CD14-positive monocyte (primary cell): ENCODE data around the gene MRPS6. TPM values are rescaled to one million over a fixed set of nuclear protein-coding genes. Genes with fewer than 3 reads are reported as not detected.
A peak's percentile ranks its signal among the peaks of the same experiment; 100 is the strongest.

Source experiments
- DNase-seq, 3 donors: peaks; one replicate each; pipeline ENCODE4 v3.0.0-alpha.2; 2011 to 2022
- H2AFZ ChIP-seq: 2 replicates; pipeline ENCODE4 v1.6.0; 2012; ENCODE audit warnings: mild to moderate bottlenecking, low read depth, low read length, inconsistent platforms; ENCODE audit not compliant: insufficient read depth, poor library complexity, severe bottlenecking
- H3K27ac ChIP-seq, 2 donors: 1 replicate in 1 of 2; 2 replicates in 1 of 2; pipeline ENCODE4 v1.5.1; 2012 to 2013; ENCODE audit warnings: low read length in 2 of 2, control low read depth in 1 of 2, inconsistent platforms in 1 of 2, low read depth in 1 of 2, mild to moderate bottlenecking in 1 of 2
- H3K27me3 ChIP-seq, 2 donors: one replicate each; pipeline versions ENCODE4 v1.6.0 to v1.6.1; 2011 to 2013; ENCODE audit warnings: low read length in 2 of 2; ENCODE audit not compliant: control insufficient read depth in 2 of 2, insufficient read depth in 2 of 2
- H3K36me3 ChIP-seq, 2 donors: replicated peaks in 1 of 2; 1 replicate in 1 of 2; 2 replicates in 1 of 2; pipeline versions ENCODE4 v1.5.1 to v1.6.1; 2012 to 2013; ENCODE audit warnings: low read length in 2 of 2, control low read depth in 1 of 2, inconsistent platforms in 1 of 2, mild to moderate bottlenecking in 1 of 2; ENCODE audit not compliant: insufficient read depth in 2 of 2, control insufficient read depth in 1 of 2
- H3K4me1 ChIP-seq, 2 donors: 1 replicate in 1 of 2; 2 replicates in 1 of 2; pipeline versions ENCODE4 v1.5.1 to v1.6.1; 2012 to 2013; ENCODE audit warnings: low read length in 2 of 2, control low read depth in 1 of 2, inconsistent platforms in 1 of 2, mild to moderate bottlenecking in 1 of 2, moderate library complexity in 1 of 2; ENCODE audit not compliant: insufficient read depth in 2 of 2, control insufficient read depth in 1 of 2
- H3K4me2 ChIP-seq: replicated peaks from 2 replicates; pipeline ENCODE3; 2012; ENCODE audit warnings: low read length, moderate library complexity, mild to moderate bottlenecking; ENCODE audit not compliant: poor library complexity, severe bottlenecking; ENCODE audit errors: extremely low read depth
- H3K4me3 ChIP-seq, 3 experiments: fragments of 200-600 bp in 1 of 3; sonication (generic) in 1 of 3; replicated peaks in 1 of 3; 1 replicate in 2 of 3; 2 replicates in 1 of 3; pipeline ENCODE4 v1.5.1; 2011 to 2013; ENCODE audit warnings: low read length in 3 of 3, mild to moderate bottlenecking in 3 of 3, control low read depth in 2 of 3, low read depth in 2 of 3, inconsistent platforms in 1 of 3, moderate library complexity in 1 of 3
- H3K79me2 ChIP-seq: 2 replicates; pipeline ENCODE4 v1.6.0; 2012; ENCODE audit warnings: mild to moderate bottlenecking, control low read depth, inconsistent platforms, low read length, moderate library complexity; ENCODE audit not compliant: insufficient read depth
- H3K9ac ChIP-seq: 2 replicates; pipeline ENCODE4 v1.6.0; 2017; ENCODE audit warnings: low read length, mild to moderate bottlenecking; ENCODE audit not compliant: insufficient read depth, poor library complexity, severe bottlenecking
- H3K9me3 ChIP-seq, 2 donors: replicated peaks in 1 of 2; 1 replicate in 1 of 2; 2 replicates in 1 of 2; pipeline versions ENCODE4 v1.5.1 to v1.6.1; 2012 to 2013; ENCODE audit warnings: low read length in 2 of 2, control low read depth in 1 of 2; ENCODE audit not compliant: control insufficient read depth in 1 of 2, insufficient read depth in 1 of 2
- H4K20me1 ChIP-seq: 2 replicates; pipeline ENCODE4 v1.6.0; 2012; ENCODE audit warnings: mild to moderate bottlenecking, low read length, control low read depth, moderate library complexity; ENCODE audit not compliant: insufficient read depth
- H3K27ac Mint-ChIP-seq, 7 donors: one replicate each; pipeline ENCODE4 v1.8.0; 2020; ENCODE audit warnings: mild to moderate bottlenecking in 7 of 7, mixed read lengths in 7 of 7, moderate library complexity in 6 of 7, inconsistent platforms in 2 of 7
- H3K27me3 Mint-ChIP-seq, 3 donors: one replicate each; pipeline ENCODE4 v1.8.0; 2021 to 2022; ENCODE audit warnings: low read depth in 3 of 3, mild to moderate bottlenecking in 3 of 3, mixed read lengths in 3 of 3, moderate library complexity in 3 of 3, inconsistent platforms in 1 of 3
- H3K36me3 Mint-ChIP-seq, 2 donors: one replicate each; pipeline ENCODE4 v1.8.0; 2020; ENCODE audit warnings: mixed read lengths in 2 of 2, inconsistent platforms in 1 of 2, mild to moderate bottlenecking in 1 of 2
- H3K4me1 Mint-ChIP-seq: one replicate; pipeline ENCODE4 v1.8.0; 2020; ENCODE audit warnings: mild to moderate bottlenecking, mixed read lengths
- H3K4me3 Mint-ChIP-seq, 2 donors: one replicate each; pipeline ENCODE4 v1.8.0; 2020; ENCODE audit warnings: mild to moderate bottlenecking in 2 of 2, mixed read lengths in 2 of 2, moderate library complexity in 1 of 2
- H3K9me3 Mint-ChIP-seq, 7 donors: one replicate each; pipeline ENCODE4 v1.8.0; 2020 to 2022; ENCODE audit warnings: mixed read lengths in 7 of 7, mild to moderate bottlenecking in 6 of 7, moderate library complexity in 6 of 7, inconsistent platforms in 2 of 7
- WGBS: methylation state at CpG from one replicate; pipeline ENCODE4 v1.1.5; 2013; ENCODE audit warnings: missing lambda C conversion rate; ENCODE audit not compliant: insufficient coverage; 5-methylcytosine and 5-hydroxymethylcytosine counted together
- intact Hi-C, 2 donors: fragments of 100-400 bp; cut with micrococcal nuclease; formaldehyde crosslinking; loops; one replicate each; pipeline versions ENCODE4 v1.15.0 to v1.15.1; 2023
- polyA plus RNA-seq, 3 donors: library from polyadenylated mRNA; depleted of rRNA in 1 of 3; unstranded in 2 of 3; stranded (reverse) in 1 of 3; fragments of 300-500 nt in 2 of 3; fragments of >200 nt in 1 of 3; fragmentation: Illumina TruSeq in 2 of 3; gene quantifications; 1 replicate in 2 of 3; 2 replicates in 1 of 3; pipeline ENCODE4 v1.2.3, GENCODE V29; 2012 to 2021
- TF ChIP-seq, protein P1 (sequence below): fragments of 200-600 bp; IDR thresholded peaks from one replicate; pipeline ENCODE4 v1.8.0; 2022; ENCODE audit warnings: antibody characterized with exemption, mild to moderate bottlenecking

Gene MRPS6
- polyA plus RNA-seq, 3 donors: 29.8 to 124 (median 101) TPM

GRCh38 chr21:34072145-34073031 lies 990 bp upstream of the MRPS6 start:
- peaks cover 31% of the 10 kb centered on the region for H3K4me1 Mint-ChIP-seq
- Histone ChIP-seq H4K20me1 (peaks cover 32% of the 10 kb centered on the region), H3K27ac (peak overlapping the region in 1 of 2 donors; percentile 50), H3K79me2 (peaks cover 22% of the 10 kb centered on the region), H3K9ac (peak overlapping the region; percentile 64), H2AFZ (peak overlapping the region; percentile 88), H3K27me3 (no peaks in the 10 kb centered on the region), H3K9me3 (no peaks in the 10 kb centered on the region), H3K4me2 (peak overlapping the region; percentile 91), H3K36me3 (no peaks in the 10 kb centered on the region), H3K4me3 (peak overlapping the region; percentile 13 to 82 (median 49)), H3K4me1 (peaks cover 25 to 35% of the 10 kb centered on the region in 2 donors)
- intact Hi-C loops: loop anchor here (2.0 to 5.0 kb wide), 3 partner anchors 50 to 150 kb away; no protein-coding TSS in a partner anchor
- DNase-seq: peak; percentile 10 to 42 (median 21)
- peak overlapping the region; percentile 72 to 84 for H3K4me3 Mint-ChIP-seq
- peaks cover 12 to 15% of the 10 kb centered on the region in 2 donors for H3K36me3 Mint-ChIP-seq
- H3K9me3 Mint-ChIP-seq: peaks cover 0 to 1% (median 0%) of the 10 kb centered on the region in 7 donors
- peaks cover 2 to 5% (median 3%) of the 10 kb centered on the region in 3 donors for H3K27me3 Mint-ChIP-seq
- 56% methylated on average over 29 of the region's 32 CpGs for WGBS
- TF ChIP-seq, protein P1, sequence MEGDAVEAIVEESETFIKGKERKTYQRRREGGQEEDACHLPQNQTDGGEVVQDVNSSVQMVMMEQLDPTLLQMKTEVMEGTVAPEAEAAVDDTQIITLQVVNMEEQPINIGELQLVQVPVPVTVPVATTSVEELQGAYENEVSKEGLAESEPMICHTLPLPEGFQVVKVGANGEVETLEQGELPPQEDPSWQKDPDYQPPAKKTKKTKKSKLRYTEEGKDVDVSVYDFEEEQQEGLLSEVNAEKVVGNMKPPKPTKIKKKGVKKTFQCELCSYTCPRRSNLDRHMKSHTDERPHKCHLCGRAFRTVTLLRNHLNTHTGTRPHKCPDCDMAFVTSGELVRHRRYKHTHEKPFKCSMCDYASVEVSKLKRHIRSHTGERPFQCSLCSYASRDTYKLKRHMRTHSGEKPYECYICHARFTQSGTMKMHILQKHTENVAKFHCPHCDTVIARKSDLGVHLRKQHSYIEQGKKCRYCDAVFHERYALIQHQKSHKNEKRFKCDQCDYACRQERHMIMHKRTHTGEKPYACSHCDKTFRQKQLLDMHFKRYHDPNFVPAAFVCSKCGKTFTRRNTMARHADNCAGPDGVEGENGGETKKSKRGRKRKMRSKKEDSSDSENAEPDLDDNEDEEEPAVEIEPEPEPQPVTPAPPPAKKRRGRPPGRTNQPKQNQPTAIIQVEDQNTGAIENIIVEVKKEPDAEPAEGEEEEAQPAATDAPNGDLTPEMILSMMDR: no peak
- peak overlapping the region in 3 of 7 donors; percentile 54 to 81 (median 61) for H3K27ac Mint-ChIP-seq

- peak overlapping the region; percentile 78 for H2AFZ ChIP-seq
- peaks cover 25 to 35% of the 10 kb centered on the region in 2 donors for H3K4me1 ChIP-seq
- H3K4me2 ChIP-seq: peak overlapping the region; percentile 91
- peaks cover 43% of the 10 kb centered on the region for H4K20me1 ChIP-seq
- TF ChIP-seq, protein P1: no peak
- no peaks in the 10 kb centered on the region for H3K27me3 ChIP-seq
- under 1% methylated on average over 95 of the region's 95 CpGs for WGBS
- no peaks in the 10 kb centered on the region for H3K9me3 ChIP-seq
- Mint-ChIP-seq H3K4me3 (peak overlapping the region; percentile 92 to 96), H3K9me3 (peaks cover 0 to 1% (median 0%) of the 10 kb centered on the region in 7 donors), H3K27ac (peak overlapping the region in 6 of 7 donors; percentile 67 to 88 (median 85)), H3K4me1 (peaks cover 41% of the 10 kb centered on the region), H3K27me3 (peaks cover 2 to 5% (median 3%) of the 10 kb centered on the region in 3 donors), H3K36me3 (peaks cover 19 to 21% of the 10 kb centered on the region in 2 donors)
- peaks cover 0 to 7% of the 10 kb centered on the region in 2 donors for H3K36me3 ChIP-seq
- H3K4me3 ChIP-seq: peak overlapping the region; percentile 70 to 99 (median 82)
- intact Hi-C loops: loop anchor here (2.0 to 5.0 kb wide), 3 partner anchors 51 to 152 kb away; no protein-coding TSS in a partner anchor
- H3K27ac ChIP-seq: peak overlapping the region; percentile 65 to 71
- peak; percentile 9 to 30 (median 15) for DNase-seq
- H3K79me2 ChIP-seq: peaks cover 30% of the 10 kb centered on the region
- H3K9ac ChIP-seq: peak overlapping the region; percentile 76
Measured at GRCh38 chr21:34073749-34074282, 438 bp downstream of the MRPS6 start.
